ENCODE data around the gene B4GAT1. TPM values are rescaled to one million over a fixed set of nuclear protein-coding genes. Genes with fewer than 3 reads are reported as not detected.

B4GAT1 gene
- 25.9 and 28.7 TPM in 2 replicates for total RNA-seq
- long read RNA-seq, transcript B4GAT1-201 (2 exons, 2,072 nt), result major isoform, 56 of 60 reads
- long read RNA-seq, partial matches to known transcripts, result 0 of 60 reads
- long read RNA-seq, other reads (novel, unspliced or antisense), result 4 of 60 reads

- H3K36me3 Mint-ChIP-seq (ENCODE audit: insufficient read depth), result peaks cover 4% of the 10 kb centered on the region
- H3K4me1 Mint-ChIP-seq (ENCODE audit: low read depth), result peaks cover 49% of the 10 kb centered on the region
- DNase-seq (ENCODE audit: low spot score, unreplicated experiment), result peak; percentile 66
- no peak for TF ChIP-seq CTCF (IDR thresholded peaks at IDR 0.05; ENCODE audit: unreplicated experiment)
- H3K4me3 Mint-ChIP-seq (ENCODE audit: low read depth), result peak within 1 kb of the TSS; percentile 96
- H3K9me3 Mint-ChIP-seq (ENCODE audit: low read depth), result no peaks in the 10 kb centered on the region
- peak within 1 kb of the TSS; percentile 99 for H3K27ac Mint-ChIP-seq
- no peaks in the 10 kb centered on the region for H3K27me3 Mint-ChIP-seq
These were observed at the start of gene B4GAT1 for GRCh38 chr11:66347425-66348276. B4GAT1 (minus strand) TSS chr11:66347629; CDS start chr11:66347545, 84 bp downstream.

GRCh38 chr11:66393954-66394353 is 46.5 kb upstream of the B4GAT1 start:
- H3K36me3 Mint-ChIP-seq (ENCODE audit: insufficient read depth), result no peaks in the 10 kb centered on the region
- no peaks in the 10 kb centered on the region for H3K9me3 Mint-ChIP-seq (ENCODE audit: low read depth)
- H3K27ac Mint-ChIP-seq, result no peak overlapping the region
- H3K27me3 Mint-ChIP-seq, result peaks cover 22% of the 10 kb centered on the region
- no peak for TF ChIP-seq CTCF (IDR thresholded peaks at IDR 0.05; ENCODE audit: unreplicated experiment)
- no peak overlapping the region for H3K4me3 Mint-ChIP-seq (ENCODE audit: low read depth)
- no peaks in the 10 kb centered on the region for H3K4me1 Mint-ChIP-seq (ENCODE audit: low read depth)
- DNase-seq (ENCODE audit: low spot score, unreplicated experiment), result no peak

DNA sequence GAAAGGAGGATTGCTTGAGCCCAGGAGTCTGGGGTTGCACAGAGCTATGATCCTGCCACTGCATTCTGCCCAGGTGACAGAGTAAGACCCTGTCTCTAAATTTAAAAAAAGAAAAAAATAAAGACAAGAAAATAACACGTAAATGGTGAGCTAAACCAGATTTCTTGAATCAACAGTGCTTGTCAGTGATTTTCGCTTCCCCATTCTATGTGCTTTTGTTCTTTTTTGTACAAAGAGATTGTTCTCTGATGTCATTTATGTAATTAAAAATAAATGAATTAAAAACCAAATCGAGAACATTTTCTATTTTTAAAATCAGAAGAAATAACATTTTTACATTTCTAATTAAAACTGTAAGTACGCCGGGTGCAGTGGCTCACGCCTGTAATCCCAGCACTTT is 43.9 kb upstream of the B4GAT1 start:
- no peak for TF ChIP-seq CTCF (IDR thresholded peaks at IDR 0.05; ENCODE audit: unreplicated experiment)
- H3K36me3 Mint-ChIP-seq (ENCODE audit: insufficient read depth), result no peaks in the 10 kb centered on the region
- H3K27ac Mint-ChIP-seq, result no peak overlapping the region
- H3K9me3 Mint-ChIP-seq (ENCODE audit: low read depth), result no peaks in the 10 kb centered on the region
- no peak overlapping the region for H3K4me3 Mint-ChIP-seq (ENCODE audit: low read depth)
- no peaks in the 10 kb centered on the region for H3K4me1 Mint-ChIP-seq (ENCODE audit: low read depth)
- DNase-seq (ENCODE audit: low spot score, unreplicated experiment), result no peak
- peaks cover 20% of the 10 kb centered on the region for H3K27me3 Mint-ChIP-seq

DNA sequence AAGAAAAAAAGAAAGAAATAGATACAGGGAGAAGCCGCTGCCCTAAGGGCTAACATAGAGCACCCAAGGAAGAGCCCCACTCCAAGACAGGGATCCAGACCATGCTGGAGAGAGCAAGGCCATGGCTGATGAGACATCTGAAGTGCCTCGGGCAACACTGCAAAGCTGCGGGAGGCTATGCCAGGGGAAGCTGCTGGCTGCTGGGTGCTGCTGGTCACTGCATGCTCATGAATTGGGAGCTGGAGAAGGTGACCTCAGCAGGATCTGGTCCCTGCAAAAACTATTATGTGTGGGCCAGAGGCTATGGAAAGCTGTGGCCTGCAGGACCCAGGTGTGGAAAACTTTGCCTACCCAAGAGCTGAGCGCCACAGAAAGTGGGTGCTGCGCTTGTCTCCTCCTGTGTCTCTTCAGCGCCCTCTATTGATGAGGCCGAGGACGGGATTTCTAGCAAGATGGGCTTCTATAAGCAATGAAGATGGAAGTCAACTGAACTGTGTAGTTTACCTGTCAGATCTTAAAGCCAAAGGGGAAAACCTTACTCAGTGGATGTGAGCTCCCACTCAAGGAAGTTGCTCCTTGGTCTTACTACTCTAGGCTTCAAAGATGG is 41.5 kb upstream of the B4GAT1 start:
- peaks cover 3% of the 10 kb centered on the region for H3K4me1 Mint-ChIP-seq (ENCODE audit: low read depth)
- TF ChIP-seq CTCF (IDR thresholded peaks at IDR 0.05; ENCODE audit: unreplicated experiment), result peak; percentile 63
- no peak overlapping the region for H3K4me3 Mint-ChIP-seq (ENCODE audit: low read depth)
- H3K9me3 Mint-ChIP-seq (ENCODE audit: low read depth), result no peaks in the 10 kb centered on the region
- no peak overlapping the region for H3K27ac Mint-ChIP-seq
- no peak for DNase-seq (ENCODE audit: low spot score, unreplicated experiment)
- no peaks in the 10 kb centered on the region for H3K36me3 Mint-ChIP-seq (ENCODE audit: insufficient read depth)
- H3K27me3 Mint-ChIP-seq, result peaks cover 21% of the 10 kb centered on the region
